Endodermal cell (in vitro differentiated cells): ENCODE results near the gene GUCY2C. TPM values are rescaled to one million over a fixed set of nuclear protein-coding genes. Genes with fewer than 3 reads are reported as not detected.
A peak's percentile ranks its signal among the peaks of the same experiment; 100 is the strongest.

Source experiments
- DNase-seq: peaks from one replicate; pipeline ENCODE4 v3.0.0-alpha.2; 2017
- H3K27ac ChIP-seq: 2 replicates; pipeline ENCODE4 v1.5.1; 2013; ENCODE audit warnings: mild to moderate bottlenecking, low read depth, low read length, moderate library complexity
- H3K27me3 ChIP-seq: 2 replicates; pipeline ENCODE4 v1.6.1; 2013; ENCODE audit warnings: mild to moderate bottlenecking, low read length, moderate library complexity; ENCODE audit not compliant: insufficient read depth, control insufficient read depth, poor library complexity, severe bottlenecking
- H3K36me3 ChIP-seq: 2 replicates; pipeline ENCODE4 v1.7.0; 2013; ENCODE audit warnings: mild to moderate bottlenecking, low read length, moderate library complexity; ENCODE audit not compliant: control insufficient read depth, insufficient read depth
- H3K4me1 ChIP-seq: one replicate; pipeline ENCODE4 v1.7.0; 2013; ENCODE audit warnings: low read length; ENCODE audit not compliant: control insufficient read depth, insufficient read depth
- H3K4me3 ChIP-seq: 2 replicates; pipeline ENCODE4 v1.5.1; 2013; ENCODE audit warnings: mild to moderate bottlenecking, low read length, moderate library complexity
- H3K9ac ChIP-seq: 2 replicates; pipeline ENCODE4 v1.6.1; 2013; ENCODE audit warnings: mild to moderate bottlenecking, low read length, moderate library complexity; ENCODE audit not compliant: poor library complexity, severe bottlenecking; ENCODE audit errors: extremely low read depth
- H3K9me3 ChIP-seq: 2 replicates; pipeline ENCODE4 v1.6.1; 2013; ENCODE audit warnings: mild to moderate bottlenecking, low read length, moderate library complexity; ENCODE audit not compliant: control insufficient read depth
- H3K27ac Mint-ChIP-seq: 2 replicates; pipeline ENCODE4 v1.8.0; 2020; ENCODE audit warnings: mixed read lengths
- H3K27me3 Mint-ChIP-seq: 2 replicates; pipeline ENCODE4 v1.8.0; 2021; ENCODE audit warnings: mild to moderate bottlenecking, mixed read lengths; ENCODE audit not compliant: insufficient read depth
- H3K36me3 Mint-ChIP-seq: 2 replicates; pipeline ENCODE4 v1.8.0; 2020; ENCODE audit warnings: low read depth, mixed read lengths
- H3K4me1 Mint-ChIP-seq: 2 replicates; pipeline ENCODE4 v1.8.0; 2020; ENCODE audit warnings: mixed read lengths
- H3K4me3 Mint-ChIP-seq: 2 replicates; pipeline ENCODE4 v1.8.0; 2020; ENCODE audit warnings: mild to moderate bottlenecking, moderate library complexity, mixed read lengths
- H3K9me3 Mint-ChIP-seq: 2 replicates; pipeline ENCODE4 v1.8.0; 2020; ENCODE audit warnings: mild to moderate bottlenecking, mixed read lengths
- WGBS, 2 experiments: methylation state at CpG; one replicate each; pipeline versions ENCODE4 v1.1.5 to v1.1.7; 2013; ENCODE audit warnings: missing lambda C conversion rate in 2 of 2, mixed read lengths in 1 of 2; ENCODE audit not compliant: insufficient coverage in 1 of 2, insufficient read length in 1 of 2; 5-methylcytosine and 5-hydroxymethylcytosine counted together
- total RNA-seq, 2 donors: library from RNA; stranded (reverse); fragmentation: NEBNext Ultra II Directional in 1 of 2; extraction: Animal tissue kit (Norgen Biotek cat#: 25700) in 1 of 2; gene quantifications; 2 replicates in 1 of 2; 3 replicates in 1 of 2; pipeline ENCODE4 v1.2.1, GENCODE V29; 2021
- TF ChIP-seq, protein P1 (sequence below): fragments of 200-600 bp; sonication (generic); conservative IDR thresholded peaks from 2 replicates; pipeline ENCODE4 v1.5.0; 2021; ENCODE audit warnings: antibody characterized with exemption, mild to moderate bottlenecking

GUCY2C gene
- total RNA-seq, 2 donors from 2014 or later: 1.4 to 2.4 TPM

DNA sequence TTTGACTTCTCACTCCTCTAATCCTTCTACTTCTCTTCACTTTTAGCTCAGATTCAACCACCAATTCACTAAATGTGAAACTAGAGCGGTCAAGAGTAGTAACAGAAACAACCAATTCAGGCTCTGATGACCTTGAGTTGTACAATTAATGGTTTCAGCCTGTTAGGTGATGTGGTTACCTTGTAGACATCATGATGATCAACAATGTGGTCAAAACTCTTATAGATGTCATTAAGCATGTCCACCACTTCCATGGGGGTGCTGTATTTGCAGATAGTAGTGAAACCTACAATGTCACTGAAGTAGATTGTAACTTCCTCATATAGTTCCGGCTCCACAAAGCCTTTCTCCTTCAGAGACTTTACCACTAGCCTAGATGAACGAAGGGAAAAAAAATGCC lies 74.6 kb downstream of the GUCY2C start:
- no peaks in the 10 kb centered on the region for H3K9me3 Mint-ChIP-seq
- WGBS, 2 experiments: 94 to 100% methylated on average over 1 to 3 of the region's 3 CpGs
- peaks cover 3% of the 10 kb centered on the region for H3K4me1 ChIP-seq
- no peaks in the 10 kb centered on the region for H3K27me3 ChIP-seq
- H3K36me3 ChIP-seq: no peaks in the 10 kb centered on the region
- no peaks in the 10 kb centered on the region for H3K36me3 Mint-ChIP-seq
- H3K27me3 Mint-ChIP-seq: no peaks in the 10 kb centered on the region
- peaks cover 17% of the 10 kb centered on the region for H3K4me1 Mint-ChIP-seq
- TF ChIP-seq, protein P1, sequence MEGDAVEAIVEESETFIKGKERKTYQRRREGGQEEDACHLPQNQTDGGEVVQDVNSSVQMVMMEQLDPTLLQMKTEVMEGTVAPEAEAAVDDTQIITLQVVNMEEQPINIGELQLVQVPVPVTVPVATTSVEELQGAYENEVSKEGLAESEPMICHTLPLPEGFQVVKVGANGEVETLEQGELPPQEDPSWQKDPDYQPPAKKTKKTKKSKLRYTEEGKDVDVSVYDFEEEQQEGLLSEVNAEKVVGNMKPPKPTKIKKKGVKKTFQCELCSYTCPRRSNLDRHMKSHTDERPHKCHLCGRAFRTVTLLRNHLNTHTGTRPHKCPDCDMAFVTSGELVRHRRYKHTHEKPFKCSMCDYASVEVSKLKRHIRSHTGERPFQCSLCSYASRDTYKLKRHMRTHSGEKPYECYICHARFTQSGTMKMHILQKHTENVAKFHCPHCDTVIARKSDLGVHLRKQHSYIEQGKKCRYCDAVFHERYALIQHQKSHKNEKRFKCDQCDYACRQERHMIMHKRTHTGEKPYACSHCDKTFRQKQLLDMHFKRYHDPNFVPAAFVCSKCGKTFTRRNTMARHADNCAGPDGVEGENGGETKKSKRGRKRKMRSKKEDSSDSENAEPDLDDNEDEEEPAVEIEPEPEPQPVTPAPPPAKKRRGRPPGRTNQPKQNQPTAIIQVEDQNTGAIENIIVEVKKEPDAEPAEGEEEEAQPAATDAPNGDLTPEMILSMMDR: no peak
- no peak overlapping the region for H3K4me3 Mint-ChIP-seq
- DNase-seq: no peak
- no peak overlapping the region for H3K27ac ChIP-seq
- H3K9me3 ChIP-seq: no peaks in the 10 kb centered on the region
- H3K9ac ChIP-seq: no peak overlapping the region
- no peak overlapping the region for H3K27ac Mint-ChIP-seq
- H3K4me3 ChIP-seq: no peak overlapping the region

DNA sequence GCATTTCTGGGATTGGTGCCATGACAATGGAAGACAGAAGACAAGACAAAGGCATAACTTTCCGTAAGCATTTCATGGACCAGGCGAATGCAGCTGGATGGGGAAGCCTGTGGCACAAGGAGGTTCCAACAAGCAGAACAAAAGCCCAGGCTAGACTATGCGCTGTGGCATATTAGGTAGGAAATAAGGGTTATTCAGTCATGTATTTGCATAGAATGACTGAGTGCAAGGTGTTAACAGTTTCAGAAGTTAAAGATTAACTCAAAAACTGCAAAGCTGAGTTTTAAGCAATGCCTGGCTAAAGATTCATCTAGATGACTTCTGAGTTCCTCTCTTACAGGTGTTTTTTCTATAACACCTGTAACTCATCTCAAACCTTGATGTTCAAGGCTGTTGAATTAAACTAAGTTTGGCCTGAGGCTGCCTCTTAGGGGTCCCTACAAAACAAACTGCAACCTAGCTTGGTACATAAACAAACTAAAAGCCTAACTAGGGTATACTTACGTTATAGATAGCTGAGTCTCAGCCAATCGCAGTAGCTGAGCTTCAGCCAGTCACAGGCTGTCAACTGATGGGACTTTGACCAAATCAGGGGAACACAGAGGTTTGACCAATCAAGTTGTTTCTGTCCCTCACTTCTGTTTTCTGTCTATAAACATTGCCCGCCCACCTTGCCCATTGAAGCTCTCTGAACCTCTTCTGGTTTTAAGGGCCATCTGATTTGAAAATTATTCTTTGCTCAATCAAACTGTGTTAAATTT lies 76.5 kb downstream of the GUCY2C start:
- Mint-ChIP-seq H3K9me3 (no peaks in the 10 kb centered on the region), H3K27ac (no peak overlapping the region), H3K36me3 (no peaks in the 10 kb centered on the region), H3K4me1 (peaks cover 13% of the 10 kb centered on the region), H3K4me3 (no peak overlapping the region), H3K27me3 (no peaks in the 10 kb centered on the region)
- H3K4me3 ChIP-seq: no peak overlapping the region
- H3K4me1 ChIP-seq: peaks cover 3% of the 10 kb centered on the region
- WGBS, 2 experiments: 89 to 95% methylated on average over 5 to 6 of the region's 6 CpGs
- TF ChIP-seq, protein P1: no peak
- no peaks in the 10 kb centered on the region for H3K27me3 ChIP-seq
- no peaks in the 10 kb centered on the region for H3K36me3 ChIP-seq
- no peak overlapping the region for H3K27ac ChIP-seq
- no peak overlapping the region for H3K9ac ChIP-seq
- H3K9me3 ChIP-seq: no peaks in the 10 kb centered on the region
- no peak for DNase-seq

DNA sequence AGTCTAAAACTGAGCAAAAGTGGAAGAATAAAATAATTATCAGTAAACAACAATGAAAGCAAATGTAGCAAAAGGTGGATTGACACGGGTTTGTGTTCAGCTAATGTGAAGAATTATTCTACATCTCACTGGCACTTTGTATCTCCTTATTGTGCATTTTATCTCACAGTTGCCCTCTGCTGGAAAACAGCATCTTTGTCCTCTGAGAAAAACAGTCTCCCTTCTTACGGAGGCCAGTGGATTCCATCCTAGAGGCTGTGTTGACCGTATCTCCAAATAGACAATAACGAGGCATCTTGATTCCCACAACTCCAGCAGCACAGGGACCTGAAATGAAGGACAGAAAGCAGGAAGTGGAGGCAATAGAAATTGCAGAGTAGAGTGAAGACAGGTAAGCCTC lies 77.4 kb downstream of the GUCY2C start:
- no peaks in the 10 kb centered on the region for H3K27me3 ChIP-seq
- Mint-ChIP-seq H3K27ac (no peak overlapping the region), H3K9me3 (no peaks in the 10 kb centered on the region), H3K4me3 (no peak overlapping the region), H3K27me3 (no peaks in the 10 kb centered on the region), H3K36me3 (no peaks in the 10 kb centered on the region), H3K4me1 (peaks cover 13% of the 10 kb centered on the region)
- no peak overlapping the region for H3K9ac ChIP-seq
- DNase-seq: peak; percentile 61
- no peak overlapping the region for H3K27ac ChIP-seq
- TF ChIP-seq, protein P1: peak; percentile 85
- peaks cover 3% of the 10 kb centered on the region for H3K4me1 ChIP-seq
- H3K4me3 ChIP-seq: no peak overlapping the region
- H3K36me3 ChIP-seq: no peaks in the 10 kb centered on the region
- H3K9me3 ChIP-seq: no peaks in the 10 kb centered on the region
- WGBS, 2 experiments: 75% methylated on average over 4 of the region's 4 CpGs
